ENCODE results near the gene STK10. TPM values are rescaled to one million over a fixed set of nuclear protein-coding genes. Genes with fewer than 3 reads are reported as not detected.

STK10 gene
- total RNA-seq, 1 donor from 2014 or later, result 66.2 TPM

- Mint-ChIP-seq H3K4me1 (ENCODE audit: unreplicated experiment) (peaks cover 6% of the 10 kb centered on the region), H3K27ac (ENCODE audit: unreplicated experiment) (no peak overlapping the region), H3K36me3 (ENCODE audit: unreplicated experiment) (peaks cover 33% of the 10 kb centered on the region), H3K4me3 (ENCODE audit: unreplicated experiment) (no peak overlapping the region), H3K9me3 (ENCODE audit: unreplicated experiment) (no peaks in the 10 kb centered on the region), H3K27me3 (ENCODE audit: unreplicated experiment) (no peaks in the 10 kb centered on the region)
- no peak for TF ChIP-seq CTCF (IDR thresholded peaks at IDR 0.05)
- no peak for DNase-seq (ENCODE audit: extremely low spot score, unreplicated experiment)
Observed at GRCh38 chr5:172086194-172086975, 101.6 kb downstream of the STK10 start.

- no peak overlapping the region for H3K27ac Mint-ChIP-seq (ENCODE audit: unreplicated experiment)
- no peak for DNase-seq (ENCODE audit: extremely low spot score, unreplicated experiment)
- peaks cover 30% of the 10 kb centered on the region for H3K36me3 Mint-ChIP-seq (ENCODE audit: unreplicated experiment)
Observed at GRCh38 chr5:172085738-172086137, 102.3 kb downstream of the STK10 start.

GRCh38 chr5:172082180-172082579 is 105.8 kb downstream of the STK10 start:
- no peaks in the 10 kb centered on the region for H3K27me3 Mint-ChIP-seq (ENCODE audit: unreplicated experiment)
- no peak for TF ChIP-seq CTCF (IDR thresholded peaks at IDR 0.05)
- DNase-seq (ENCODE audit: extremely low spot score, unreplicated experiment), result no peak
- no peaks in the 10 kb centered on the region for H3K9me3 Mint-ChIP-seq (ENCODE audit: unreplicated experiment)
- peaks cover 23% of the 10 kb centered on the region for H3K36me3 Mint-ChIP-seq (ENCODE audit: unreplicated experiment)
- H3K4me3 Mint-ChIP-seq (ENCODE audit: unreplicated experiment), result no peak overlapping the region
- peaks cover 37% of the 10 kb centered on the region for H3K4me1 Mint-ChIP-seq (ENCODE audit: unreplicated experiment)
- H3K27ac Mint-ChIP-seq (ENCODE audit: unreplicated experiment), result no peak overlapping the region

More at GRCh38 chr5:172085738-172086137, 102.3 kb downstream of the STK10 start:
- Mint-ChIP-seq H3K9me3 (ENCODE audit: unreplicated experiment) (no peaks in the 10 kb centered on the region), H3K27me3 (ENCODE audit: unreplicated experiment) (no peaks in the 10 kb centered on the region), H3K4me1 (ENCODE audit: unreplicated experiment) (peaks cover 6% of the 10 kb centered on the region), H3K4me3 (ENCODE audit: unreplicated experiment) (no peak overlapping the region)
- TF ChIP-seq CTCF (IDR thresholded peaks at IDR 0.05), result no peak

GRCh38 chr5:172079876-172080275 is 108.1 kb downstream of the STK10 start:
- no peak for DNase-seq (ENCODE audit: extremely low spot score, unreplicated experiment)

More at GRCh38 chr5:172079876-172080275, 108.1 kb downstream of the STK10 start:
- Mint-ChIP-seq H3K27ac (ENCODE audit: unreplicated experiment) (no peak overlapping the region), H3K4me1 (ENCODE audit: unreplicated experiment) (peaks cover 45% of the 10 kb centered on the region), H3K4me3 (ENCODE audit: unreplicated experiment) (no peak overlapping the region), H3K27me3 (ENCODE audit: unreplicated experiment) (no peaks in the 10 kb centered on the region), H3K9me3 (ENCODE audit: unreplicated experiment) (no peaks in the 10 kb centered on the region), H3K36me3 (ENCODE audit: unreplicated experiment) (peaks cover 30% of the 10 kb centered on the region)
- TF ChIP-seq CTCF (IDR thresholded peaks at IDR 0.05), result no peak
